Skeletal muscle satellite cell (primary cell): ENCODE measurements around the gene RIMBP2.

Source experiments
- H3K27me3 ChIP-seq: 2 replicates; pipeline ENCODE4 v1.7.0; 2013; ENCODE audit warnings: low read length; ENCODE audit not compliant: control insufficient read depth, insufficient read depth
- H3K36me3 ChIP-seq: 2 replicates; pipeline ENCODE4 v1.7.0; 2013; ENCODE audit warnings: mild to moderate bottlenecking, control low read depth, low read length; ENCODE audit not compliant: insufficient read depth
- H3K4me1 ChIP-seq: 2 replicates; pipeline ENCODE4 v1.7.0; 2013; ENCODE audit warnings: low read length; ENCODE audit not compliant: control insufficient read depth, insufficient read depth
- H3K4me2 ChIP-seq: 2 replicates; pipeline ENCODE4 v1.7.0; 2013; ENCODE audit warnings: mild to moderate bottlenecking, low read length
- H3K4me3 ChIP-seq: 2 replicates; pipeline ENCODE4 v1.7.0; 2013; ENCODE audit warnings: low read length
- H3K9ac ChIP-seq: 2 replicates; pipeline ENCODE4 v1.7.0; 2013; ENCODE audit warnings: mild to moderate bottlenecking, low read depth, low read length, moderate library complexity
- H3K9me3 ChIP-seq: replicated peaks from 2 replicates; pipeline ENCODE4 v1.7.0; 2013; ENCODE audit warnings: mild to moderate bottlenecking, control low read depth, low read length

The RIMBP2 gene

GRCh38 chr12:130468700-130469245, 247.3 kb downstream of the RIMBP2 start:
- H3K9ac ChIP-seq, result no peak overlapping the region
- H3K9me3 ChIP-seq, result peaks cover 29% of the 10 kb centered on the region
- H3K36me3 ChIP-seq, result no peaks in the 10 kb centered on the region
- H3K27me3 ChIP-seq, result no peaks in the 10 kb centered on the region
- no peaks in the 10 kb centered on the region for H3K4me1 ChIP-seq
- no peak overlapping the region for H3K4me2 ChIP-seq
- no peak overlapping the region for H3K4me3 ChIP-seq

GRCh38 chr12:130468186-130468585, 247.9 kb downstream of the RIMBP2 start:
- Histone ChIP-seq H3K4me1 (no peaks in the 10 kb centered on the region), H3K9ac (no peak overlapping the region), H3K36me3 (no peaks in the 10 kb centered on the region), H3K4me2 (no peak overlapping the region), H3K9me3 (peaks cover 25% of the 10 kb centered on the region), H3K4me3 (no peak overlapping the region), H3K27me3 (no peaks in the 10 kb centered on the region)

GRCh38 chr12:130465626-130466025, 250.5 kb downstream of the RIMBP2 start:
- H3K4me2 ChIP-seq, result no peak overlapping the region
- no peak overlapping the region for H3K9ac ChIP-seq
- H3K36me3 ChIP-seq, result no peaks in the 10 kb centered on the region
- no peaks in the 10 kb centered on the region for H3K4me1 ChIP-seq
- peaks cover 24% of the 10 kb centered on the region for H3K9me3 ChIP-seq
- no peak overlapping the region for H3K4me3 ChIP-seq
- H3K27me3 ChIP-seq, result no peaks in the 10 kb centered on the region

GRCh38 chr12:130465046-130465445, 251.1 kb downstream of the RIMBP2 start:
- H3K4me3 ChIP-seq, result no peak overlapping the region
- no peak overlapping the region for H3K4me2 ChIP-seq
- no peak overlapping the region for H3K9ac ChIP-seq
- H3K4me1 ChIP-seq, result no peaks in the 10 kb centered on the region
- peaks cover 20% of the 10 kb centered on the region for H3K9me3 ChIP-seq
- no peaks in the 10 kb centered on the region for H3K27me3 ChIP-seq
- H3K36me3 ChIP-seq, result no peaks in the 10 kb centered on the region

GRCh38 chr12:130463818-130464670, 252.1 kb downstream of the RIMBP2 start:
- no peak overlapping the region for H3K4me3 ChIP-seq
- H3K9ac ChIP-seq, result no peak overlapping the region
- no peaks in the 10 kb centered on the region for H3K4me1 ChIP-seq
- H3K4me2 ChIP-seq, result no peak overlapping the region
- H3K36me3 ChIP-seq, result no peaks in the 10 kb centered on the region
- peaks cover 20% of the 10 kb centered on the region for H3K9me3 ChIP-seq
- H3K27me3 ChIP-seq, result no peaks in the 10 kb centered on the region

GRCh38 chr12:130463275-130463658, 252.8 kb downstream of the RIMBP2 start:
- H3K4me2 ChIP-seq, result no peak overlapping the region
- no peaks in the 10 kb centered on the region for H3K27me3 ChIP-seq

GRCh38 chr12:130462558-130463274, 253.4 kb downstream of the RIMBP2 start:
- no peaks in the 10 kb centered on the region for H3K4me1 ChIP-seq
- peaks cover 20% of the 10 kb centered on the region for H3K9me3 ChIP-seq
- H3K4me3 ChIP-seq, result no peak overlapping the region
- H3K36me3 ChIP-seq, result no peaks in the 10 kb centered on the region
- H3K27me3 ChIP-seq, result no peaks in the 10 kb centered on the region
- H3K4me2 ChIP-seq, result no peak overlapping the region
- no peak overlapping the region for H3K9ac ChIP-seq

More at GRCh38 chr12:130463275-130463658, 252.8 kb downstream of the RIMBP2 start:
- H3K9me3 ChIP-seq, result peaks cover 20% of the 10 kb centered on the region
- no peak overlapping the region for H3K9ac ChIP-seq
- no peaks in the 10 kb centered on the region for H3K4me1 ChIP-seq
- H3K36me3 ChIP-seq, result no peaks in the 10 kb centered on the region
- H3K4me3 ChIP-seq, result no peak overlapping the region

GRCh38 chr12:130461839-130462557, 254.1 kb downstream of the RIMBP2 start:
- Histone ChIP-seq H3K9me3 (peaks cover 16% of the 10 kb centered on the region), H3K4me1 (no peaks in the 10 kb centered on the region), H3K9ac (no peak overlapping the region), H3K4me3 (no peak overlapping the region), H3K4me2 (no peak overlapping the region), H3K36me3 (no peaks in the 10 kb centered on the region), H3K27me3 (no peaks in the 10 kb centered on the region)

- H3K27me3 ChIP-seq, result no peaks in the 10 kb centered on the region
- no peak overlapping the region for H3K4me3 ChIP-seq
- H3K9ac ChIP-seq, result no peak overlapping the region
- peaks cover 18% of the 10 kb centered on the region for H3K9me3 ChIP-seq
- H3K36me3 ChIP-seq, result no peaks in the 10 kb centered on the region
- no peaks in the 10 kb centered on the region for H3K4me1 ChIP-seq
- H3K4me2 ChIP-seq, result no peak overlapping the region
Observed at GRCh38 chr12:130461447-130461815, 254.7 kb downstream of the RIMBP2 start.

GRCh38 chr12:130460611-130461446, 255.3 kb downstream of the RIMBP2 start:
- H3K27me3 ChIP-seq, result no peaks in the 10 kb centered on the region
- peaks cover 21% of the 10 kb centered on the region for H3K9me3 ChIP-seq
- no peak overlapping the region for H3K4me2 ChIP-seq
- H3K36me3 ChIP-seq, result no peaks in the 10 kb centered on the region
- H3K4me1 ChIP-seq, result no peaks in the 10 kb centered on the region
- no peak overlapping the region for H3K4me3 ChIP-seq
- H3K9ac ChIP-seq, result no peak overlapping the region
